GM18519 (cell line): ENCODE measurements around the gene SERPINA4.
"Not testable (repeated sequence)": the region's sequence is repeated elsewhere in the genome, so short reads cannot be mapped to it uniquely, and the experiment has no call there.

Experiments
- ATAC-seq: cut with Tn5 transposase; IDR thresholded peaks from one replicate; pipeline ENCODE4 v1.9.1; 2021; ENCODE audit warnings: mild to moderate bottlenecking, moderate library complexity; ENCODE audit not compliant: unreplicated experiment, low FRiP score

Gene SERPINA4

GRCh38 chr14:94584591-94585280, 23.5 kb downstream of the SERPINA4 start:
- no peak for ATAC-seq

GRCh38 chr14:94586635-94587034, 25.4 kb downstream of the SERPINA4 start:
- ATAC-seq = no peak

GRCh38 chr14:94588311-94588710, 27.1 kb downstream of the SERPINA4 start:
- ATAC-seq = no peak

DNA sequence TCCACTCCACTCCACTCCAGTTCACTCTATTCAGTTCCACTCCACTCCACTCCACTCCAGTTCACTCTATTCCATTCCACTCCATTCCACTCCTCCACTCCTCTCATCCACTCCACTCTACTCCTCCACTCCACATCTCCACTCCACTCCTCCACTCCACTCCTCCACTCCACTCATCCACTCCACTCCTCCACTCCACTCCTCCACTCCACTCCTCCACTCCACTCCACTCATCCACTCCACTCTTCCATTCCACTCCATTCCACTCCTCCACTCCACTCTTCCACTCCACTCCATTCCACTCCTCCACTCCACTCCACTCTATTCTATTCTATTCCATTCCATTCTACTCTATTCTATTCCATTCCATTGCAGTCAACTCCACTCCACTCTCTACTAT, 29.8 kb downstream of the SERPINA4 start:
- ATAC-seq = no peak

DNA sequence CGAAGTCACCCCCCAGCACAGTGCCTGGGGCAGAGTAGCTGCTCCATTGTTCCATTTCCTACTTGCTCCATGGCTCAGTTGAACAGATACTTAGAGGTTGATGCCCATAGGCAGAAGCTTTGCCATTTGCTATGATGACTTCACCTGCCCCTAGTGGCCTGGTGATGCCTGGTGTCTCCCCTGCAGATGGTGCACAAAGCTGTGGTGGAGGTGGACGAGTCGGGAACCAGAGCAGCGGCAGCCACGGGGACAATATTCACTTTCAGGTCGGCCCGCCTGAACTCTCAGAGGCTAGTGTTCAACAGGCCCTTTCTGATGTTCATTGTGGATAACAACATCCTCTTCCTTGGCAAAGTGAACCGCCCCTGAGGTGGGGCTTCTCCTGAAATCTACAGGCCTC, 30.6 kb downstream of the SERPINA4 start:
- ATAC-seq = no peak

DNA sequence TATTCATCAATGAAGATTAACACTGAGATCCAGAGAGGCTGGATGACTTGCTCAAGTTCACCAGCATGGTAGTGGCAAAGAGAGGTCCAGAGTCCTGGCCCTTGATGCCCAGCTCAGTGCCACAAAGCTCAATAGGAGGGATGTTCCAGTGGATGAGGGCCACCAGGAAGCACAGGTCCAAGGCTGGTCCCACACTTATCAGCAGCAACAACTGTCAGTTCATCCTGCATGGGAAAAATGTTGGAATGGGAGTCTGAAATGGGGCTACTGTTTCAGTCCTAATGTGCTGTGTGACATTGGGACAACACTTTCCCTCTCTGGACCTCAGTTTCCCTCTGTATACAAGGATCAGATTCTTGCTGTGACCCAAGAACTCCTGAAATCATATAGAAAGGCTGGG, 31.2 kb downstream of the SERPINA4 start:
- no peak for ATAC-seq

DNA sequence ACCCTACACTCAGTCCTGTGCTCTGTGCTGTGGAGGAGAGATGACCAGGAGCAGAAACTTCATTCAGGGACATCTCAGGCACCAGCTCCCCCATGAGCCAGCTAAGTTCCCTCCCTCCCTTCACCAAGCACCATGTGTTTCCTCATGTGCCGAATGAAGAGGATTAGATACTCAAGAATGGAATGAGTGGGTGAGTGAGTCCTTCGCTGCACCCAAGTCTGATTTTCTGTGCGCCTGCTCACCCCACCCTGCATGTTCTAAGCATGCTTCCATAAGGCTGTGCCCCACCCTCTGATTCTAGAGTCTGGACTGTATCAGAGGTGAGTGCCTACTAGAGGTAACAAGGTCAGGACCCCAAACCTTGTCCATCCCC, 32.1 kb downstream of the SERPINA4 start:
- no peak for ATAC-seq

DNA sequence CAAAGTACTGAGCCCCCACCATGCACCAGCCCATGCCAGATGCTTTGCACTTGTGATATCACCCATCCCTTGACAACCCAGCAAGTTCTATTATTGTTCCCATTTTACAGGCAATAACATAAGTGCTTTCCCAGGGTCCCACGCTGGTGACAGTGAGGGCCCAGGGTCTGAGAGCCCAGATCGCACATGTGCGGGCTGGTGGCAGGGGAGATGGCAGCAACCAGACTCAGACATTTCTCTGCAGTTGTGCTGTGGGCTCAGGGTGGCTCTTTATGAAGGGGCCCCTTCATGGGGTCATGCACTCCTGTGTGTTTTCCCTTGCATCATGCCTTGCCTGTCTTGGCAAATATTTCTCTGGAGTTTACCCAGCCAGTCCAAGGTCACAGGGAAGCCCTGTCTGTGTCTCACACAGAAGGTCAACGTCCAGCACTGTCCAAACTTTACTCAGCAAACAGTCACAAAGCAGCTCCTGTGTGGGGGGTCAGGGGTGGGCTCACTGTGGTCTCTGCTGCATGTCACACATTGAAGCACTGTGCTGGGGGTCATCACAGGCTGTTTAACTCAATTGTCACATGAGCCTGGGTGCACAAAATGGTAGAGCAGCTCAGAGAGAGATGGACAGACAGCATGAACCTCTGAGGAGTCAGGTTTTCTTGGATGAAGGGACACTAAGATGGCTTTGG, 32.6 kb downstream of the SERPINA4 start:
- no peak for ATAC-seq

DNA sequence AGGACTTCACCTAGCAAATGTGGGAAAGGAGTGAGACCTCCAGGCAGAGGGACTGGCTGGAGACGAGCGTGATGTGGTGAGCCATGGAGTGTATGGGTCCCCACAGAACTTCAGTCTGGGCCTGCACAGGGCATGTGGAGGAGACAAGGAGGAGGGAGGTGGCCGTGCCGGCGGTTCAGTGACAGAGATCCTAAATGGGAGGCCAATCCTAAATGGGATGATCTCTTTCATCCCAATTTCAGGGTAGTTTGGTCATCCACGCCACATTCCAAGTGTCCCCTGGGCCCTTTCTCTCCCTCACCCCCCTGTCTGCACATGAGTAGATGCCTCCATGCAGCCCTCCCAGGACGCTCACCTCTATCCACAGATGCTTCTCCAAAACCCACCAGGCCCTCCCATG, 33.2 kb downstream of the SERPINA4 start:
- no peak for ATAC-seq

DNA sequence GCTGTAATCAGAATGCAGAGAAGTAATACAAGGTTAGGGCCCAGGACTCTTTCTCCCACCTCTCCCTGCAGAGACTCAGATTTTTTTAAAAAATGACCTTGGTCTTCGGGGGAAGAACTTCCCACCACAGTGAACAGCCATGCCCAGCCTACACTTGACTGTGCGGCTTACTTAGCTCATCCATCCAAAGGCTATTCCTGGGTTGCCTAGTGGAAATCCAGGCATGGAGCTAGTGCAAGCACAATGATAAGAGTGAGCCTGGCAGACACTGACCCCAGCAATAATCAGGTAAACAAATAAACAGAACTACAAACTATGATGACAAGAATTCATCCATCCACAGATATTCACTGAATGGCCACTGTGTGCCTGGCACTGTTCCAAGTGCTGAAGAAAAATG, 34.7 kb downstream of the SERPINA4 start:
- ATAC-seq = no peak

DNA sequence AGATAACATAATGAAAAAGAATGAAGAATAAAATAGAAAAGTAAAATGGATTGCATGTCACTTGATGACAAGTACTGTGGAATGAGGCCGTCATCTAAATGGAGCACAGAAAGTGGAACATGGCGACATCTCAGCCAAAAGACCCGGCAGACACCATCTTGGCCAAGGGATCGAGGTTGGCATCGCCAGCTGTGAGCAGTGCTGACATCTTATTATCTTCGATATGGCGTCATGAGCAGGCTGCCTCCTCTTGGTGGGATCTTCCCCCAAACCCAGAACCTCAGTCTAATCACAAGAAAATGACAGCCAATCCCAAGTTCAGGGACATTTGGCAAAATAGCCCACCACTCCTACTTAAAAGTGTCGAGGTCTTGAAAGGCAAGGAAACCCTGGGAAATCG, 35.1 kb downstream of the SERPINA4 start:
- ATAC-seq = no peak

- ATAC-seq = no peak
Observed at GRCh38 chr14:94597788-94598187, 36.5 kb downstream of the SERPINA4 start.

DNA sequence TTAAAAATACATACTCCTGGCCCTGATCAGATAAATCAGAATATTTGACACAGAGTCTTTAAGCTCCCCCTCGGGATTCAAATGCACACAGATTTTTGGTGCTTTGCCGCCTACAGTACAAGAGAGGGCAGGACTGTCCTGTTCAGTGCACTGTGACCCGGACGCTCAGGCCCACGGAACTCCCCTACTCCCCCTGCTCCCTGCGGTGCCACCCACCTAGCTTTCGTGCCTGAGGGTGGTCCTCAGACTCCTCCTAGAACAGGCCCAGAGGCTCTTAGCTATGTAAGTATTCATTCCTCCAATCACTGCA, 37.2 kb downstream of the SERPINA4 start:
- no peak for ATAC-seq

- no peak for ATAC-seq
Observed at GRCh38 chr14:94598816-94599655, 37.8 kb downstream of the SERPINA4 start.

DNA sequence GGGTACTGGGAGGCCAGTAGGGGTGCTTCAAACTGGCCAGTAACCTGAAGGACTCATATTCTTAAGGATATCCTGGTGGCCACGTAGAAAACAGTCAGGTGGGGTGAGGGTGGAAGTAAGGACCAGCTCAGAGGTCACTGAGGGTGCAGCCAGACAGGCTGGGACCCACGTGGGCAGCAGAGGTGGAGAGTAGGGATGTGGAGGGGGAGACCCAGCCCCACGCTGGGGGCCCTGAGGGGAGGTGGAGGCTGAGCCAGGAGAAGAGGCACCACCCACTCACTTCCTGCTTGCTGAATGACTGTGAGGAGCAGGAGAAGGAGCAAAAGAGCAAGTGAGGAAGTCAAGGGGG, 38.4 kb downstream of the SERPINA4 start:
- no peak for ATAC-seq

DNA sequence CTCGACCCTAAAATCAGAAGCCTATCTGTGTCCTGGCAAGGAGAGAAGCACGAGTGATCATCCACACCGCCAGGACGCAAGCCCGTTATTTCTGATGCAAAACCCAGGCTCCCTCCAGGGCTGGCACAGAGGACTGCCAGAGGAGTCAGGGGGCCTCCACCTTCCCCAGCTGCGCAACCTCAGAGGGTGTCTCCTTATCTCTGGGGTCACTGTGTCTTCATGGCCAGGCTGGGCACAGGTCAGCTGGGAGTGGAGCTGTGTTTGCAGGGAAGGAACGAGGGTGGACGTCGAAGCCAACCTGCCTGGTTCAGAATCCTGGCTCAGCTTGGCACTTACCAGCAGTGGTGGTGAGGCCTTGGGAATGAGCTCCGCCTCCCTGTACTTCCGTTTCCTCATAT, 38.9 kb downstream of the SERPINA4 start:
- ATAC-seq = no peak

- ATAC-seq = no peak
Observed at GRCh38 chr14:94601884-94602391, 40.7 kb downstream of the SERPINA4 start.

DNA sequence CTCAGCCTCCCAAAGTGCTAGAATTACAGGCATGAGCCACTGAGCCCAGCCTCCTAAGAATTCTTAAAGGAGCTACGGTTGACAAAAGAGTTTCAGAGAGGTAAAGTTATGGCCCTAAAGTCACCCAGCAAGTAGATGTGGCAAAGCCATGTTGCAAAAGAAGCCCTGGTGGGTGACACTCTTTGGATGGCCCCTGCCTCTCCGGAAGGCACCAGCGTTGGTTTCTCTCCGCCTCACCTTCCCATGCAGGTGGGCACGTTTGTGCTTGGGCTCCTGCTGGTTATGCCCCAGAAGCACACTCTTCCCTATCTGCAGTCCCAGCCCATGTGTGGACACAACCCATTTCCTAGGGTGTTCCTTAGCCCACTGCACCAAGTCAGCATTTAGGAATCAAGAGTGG, 41.5 kb downstream of the SERPINA4 start:
- ATAC-seq = no peak

GRCh38 chr14:94605361-94605760, 44.1 kb downstream of the SERPINA4 start:
- ATAC-seq = no peak

- ATAC-seq = not testable (repeated sequence)
Observed at GRCh38 chr14:94608966-94609365, 47.7 kb downstream of the SERPINA4 start.

DNA sequence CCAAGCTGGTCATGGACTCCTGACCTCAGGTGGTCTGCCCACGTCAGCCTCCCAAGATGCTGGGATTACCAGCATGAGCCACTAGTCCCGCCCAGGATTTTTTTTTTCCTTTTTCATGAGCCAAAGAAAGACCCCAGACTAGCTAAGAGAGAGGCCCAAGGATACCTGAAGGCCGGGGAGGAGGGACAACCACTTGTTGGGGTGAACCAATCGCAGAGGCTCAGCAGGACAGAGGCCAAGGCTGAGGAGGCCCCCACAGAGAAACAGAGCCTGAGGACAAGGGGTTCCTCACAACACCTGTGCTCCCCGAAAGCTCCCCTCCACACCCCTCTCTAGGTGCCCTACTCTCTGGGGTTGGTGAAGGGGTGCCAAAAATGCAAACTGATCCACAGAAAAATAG, 49.9 kb downstream of the SERPINA4 start:
- no peak for ATAC-seq

DNA sequence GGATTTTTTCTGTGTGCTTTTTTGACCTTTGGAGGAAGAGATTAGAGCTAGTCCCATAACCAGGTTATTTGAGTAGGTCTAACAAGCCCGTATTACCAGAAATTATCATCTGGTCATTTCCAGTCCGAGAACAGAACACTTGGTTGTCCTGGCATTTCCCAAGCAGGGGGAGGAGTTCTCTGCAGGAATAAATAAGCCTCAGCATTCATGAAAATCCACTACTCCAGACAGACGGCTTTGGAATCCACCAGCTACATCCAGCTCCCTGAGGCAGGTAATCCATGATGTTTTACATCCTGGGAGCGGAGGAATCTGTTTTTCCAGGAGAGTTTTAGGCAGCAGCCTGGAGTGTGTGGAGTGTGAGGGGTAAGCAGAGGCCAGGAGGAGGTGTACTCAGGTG, 50.9 kb downstream of the SERPINA4 start, which contains the start of gene SERPINA3:
SERPINA3 (plus strand) TSS at position 218 of the 400 bp plus-strand sequence. CDS start 2,051 bp downstream, outside the sequence.
- no peak for ATAC-seq
